SK-N-SH treated with all-trans-retinoic acid at 6 μM for 48 hours (cell line): Measurements from ENCODE around the gene SF3B5.

Experiments
- ATAC-seq: fragments of 200-7000 bp; cut with Tn5 transposase; 3 replicates; pipeline ENCODE4 v1.9.1; 2020; ENCODE audit warnings: mild to moderate bottlenecking, moderate library complexity
- ARNTL ChIP-seq: fragments of 450-650 bp; formaldehyde crosslinking; IDR thresholded peaks from 2 replicates; pipeline ENCODE4 v1.5.0; 2020; ENCODE audit warnings: low read depth, mild to moderate bottlenecking, moderate library complexity, borderline replicate concordance
- BACH2 ChIP-seq: fragments of 250-450 bp; sonication (Bioruptor Pico); IDR thresholded peaks from 2 replicates; pipeline ENCODE4 v1.9.0; 2021; ENCODE audit warnings: mild to moderate bottlenecking, borderline replicate concordance
- CSDC2 ChIP-seq: fragments of 250-450 bp; sonication (Bioruptor Pico); IDR thresholded peaks from 2 replicates; pipeline ENCODE4 v1.5.0; 2020; ENCODE audit warnings: mild to moderate bottlenecking, moderate library complexity
- ESRRG ChIP-seq: fragments of 250-450 bp; sonication (Bioruptor Pico); IDR thresholded peaks from 2 replicates; pipeline ENCODE4 v1.6.1; 2021; ENCODE audit warnings: mild to moderate bottlenecking
- GLIS3 ChIP-seq: fragments of 250-450 bp; sonication (Bioruptor Pico); IDR thresholded peaks from 2 replicates; pipeline ENCODE4 v1.5.0; 2020; ENCODE audit warnings: mild to moderate bottlenecking, moderate library complexity
- ISL1 ChIP-seq: fragments of 250-450 bp; sonication (Bioruptor Pico); IDR thresholded peaks from 2 replicates; pipeline ENCODE4 v2.1.2; 2022; ENCODE audit warnings: mild to moderate bottlenecking, moderate library complexity
- OSR1 ChIP-seq: fragments of 250-450 bp; sonication (Bioruptor Pico); IDR thresholded peaks from 2 replicates; pipeline ENCODE4 v1.8.0; 2022; ENCODE audit warnings: moderate library complexity, mild to moderate bottlenecking, inconsistent platforms
- PATZ1 ChIP-seq: fragments of 250-450 bp; sonication (Bioruptor Pico); IDR thresholded peaks from 2 replicates; pipeline ENCODE4 v1.8.0; 2020; ENCODE audit warnings: mild to moderate bottlenecking, moderate library complexity, borderline replicate concordance
- POU6F1 ChIP-seq: fragments of 250-450 bp; sonication (Bioruptor Pico); IDR thresholded peaks from 2 replicates; pipeline ENCODE4 v1.8.0; 2021; ENCODE audit warnings: low read depth, mild to moderate bottlenecking, moderate library complexity, borderline replicate concordance
- PPARA ChIP-seq: fragments of 250-450 bp; sonication (Bioruptor Pico); IDR thresholded peaks from 2 replicates; pipeline ENCODE4 v1.5.0; 2020; ENCODE audit warnings: mild to moderate bottlenecking, borderline replicate concordance
- RARB ChIP-seq: fragments of 250-450 bp; sonication (Bioruptor Pico); IDR thresholded peaks from 2 replicates; pipeline ENCODE4 v1.8.0; 2021; ENCODE audit warnings: mild to moderate bottlenecking, moderate library complexity
- SNAI2 ChIP-seq: fragments of 250-450 bp; sonication (Bioruptor Pico); IDR thresholded peaks from 2 replicates; pipeline ENCODE4 v1.5.0; 2020; ENCODE audit warnings: mild to moderate bottlenecking, moderate library complexity
- TCF4 ChIP-seq: fragments of 250-450 bp; sonication (Bioruptor Pico); IDR thresholded peaks from 2 replicates; pipeline ENCODE4 v1.8.0; 2021; ENCODE audit warnings: mild to moderate bottlenecking, moderate library complexity, borderline replicate concordance
- TOX ChIP-seq: fragments of 250-450 bp; sonication (Bioruptor Pico); IDR thresholded peaks from 2 replicates; pipeline ENCODE4 v1.8.0; 2021; ENCODE audit warnings: mild to moderate bottlenecking, moderate library complexity, borderline replicate concordance
- ZC3H10 ChIP-seq: fragments of 250-450 bp; sonication (Bioruptor Pico); IDR thresholded peaks from 2 replicates; pipeline ENCODE4 v1.5.1; 2021; ENCODE audit warnings: mild to moderate bottlenecking, moderate library complexity
- ZFP3 ChIP-seq: fragments of 250-450 bp; sonication (Bioruptor Pico); IDR thresholded peaks from 2 replicates; pipeline ENCODE4 v1.5.0; 2020; ENCODE audit warnings: mild to moderate bottlenecking, moderate library complexity
- ZFP30 ChIP-seq: fragments of 450-650 bp; formaldehyde crosslinking; IDR thresholded peaks from 2 replicates; pipeline ENCODE4 v1.5.0; 2022; ENCODE audit warnings: mild to moderate bottlenecking, moderate library complexity
- ZNF70 ChIP-seq: fragments of 450-650 bp; formaldehyde crosslinking; IDR thresholded peaks from 2 replicates; pipeline ENCODE4 v1.5.0; 2020; ENCODE audit warnings: mild to moderate bottlenecking, moderate library complexity
- ZNF8 ChIP-seq: fragments of 450-650 bp; formaldehyde crosslinking; IDR thresholded peaks from 2 replicates; pipeline ENCODE4 v1.5.0; 2020; ENCODE audit warnings: mild to moderate bottlenecking, moderate library complexity
- TF ChIP-seq, protein P1 (sequence below): fragments of 250-450 bp; sonication (Bioruptor Pico); IDR thresholded peaks from 2 replicates; pipeline ENCODE4 v1.5.1; 2020; ENCODE audit warnings: low read depth, mild to moderate bottlenecking, moderate library complexity
- TF ChIP-seq, protein P2 (sequence below): fragments of 250-450 bp; sonication (Bioruptor Pico); IDR thresholded peaks from 2 replicates; pipeline ENCODE4 v1.5.0; 2020; ENCODE audit warnings: mild to moderate bottlenecking, moderate library complexity

Gene SF3B5

DNA sequence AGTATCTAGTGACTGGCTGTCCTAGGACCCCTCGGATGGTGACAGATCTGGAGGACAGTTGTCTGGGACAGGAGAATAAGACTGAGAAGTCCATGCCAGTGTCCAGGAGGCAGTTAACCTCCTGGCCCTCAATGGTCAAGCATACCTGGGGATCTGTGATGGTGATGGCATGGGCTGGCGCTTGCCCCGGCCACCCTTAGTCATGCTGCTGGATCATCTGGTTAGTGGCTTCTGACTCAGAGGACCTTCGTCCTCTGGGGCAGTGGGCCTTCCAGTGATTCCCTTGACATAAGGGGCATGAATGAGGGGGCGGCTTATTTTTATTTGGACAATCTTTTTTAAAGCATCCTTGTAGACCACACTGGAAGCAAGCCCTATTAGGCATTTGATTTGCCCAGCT lies 24.0 kb upstream of the SF3B5 start:
- ATAC-seq: no peak
- TF ChIP-seq ZNF70 (CRISPR knock-in tag): no peak
- TF ChIP-seq, protein P1, sequence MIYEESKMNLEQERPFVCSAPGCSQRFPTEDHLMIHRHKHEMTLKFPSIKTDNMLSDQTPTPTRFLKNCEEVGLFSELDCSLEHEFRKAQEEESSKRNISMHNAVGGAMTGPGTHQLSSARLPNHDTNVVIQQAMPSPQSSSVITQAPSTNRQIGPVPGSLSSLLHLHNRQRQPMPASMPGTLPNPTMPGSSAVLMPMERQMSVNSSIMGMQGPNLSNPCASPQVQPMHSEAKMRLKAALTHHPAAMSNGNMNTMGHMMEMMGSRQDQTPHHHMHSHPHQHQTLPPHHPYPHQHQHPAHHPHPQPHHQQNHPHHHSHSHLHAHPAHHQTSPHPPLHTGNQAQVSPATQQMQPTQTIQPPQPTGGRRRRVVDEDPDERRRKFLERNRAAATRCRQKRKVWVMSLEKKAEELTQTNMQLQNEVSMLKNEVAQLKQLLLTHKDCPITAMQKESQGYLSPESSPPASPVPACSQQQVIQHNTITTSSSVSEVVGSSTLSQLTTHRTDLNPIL (CRISPR knock-in tag): no peak
- TF ChIP-seq TOX (CRISPR knock-in tag): no peak
- no peak for TF ChIP-seq SNAI2 (CRISPR knock-in tag)
- TF ChIP-seq ESRRG: no peak
- no peak for TF ChIP-seq ZFP3 (CRISPR knock-in tag)
- no peak for TF ChIP-seq OSR1 (CRISPR knock-in tag)
- TF ChIP-seq ZFP30 (CRISPR knock-in tag): no peak
- TF ChIP-seq BACH2: no peak
- no peak for TF ChIP-seq PATZ1 (CRISPR knock-in tag)
- no peak for TF ChIP-seq POU6F1
- TF ChIP-seq, protein P2, sequence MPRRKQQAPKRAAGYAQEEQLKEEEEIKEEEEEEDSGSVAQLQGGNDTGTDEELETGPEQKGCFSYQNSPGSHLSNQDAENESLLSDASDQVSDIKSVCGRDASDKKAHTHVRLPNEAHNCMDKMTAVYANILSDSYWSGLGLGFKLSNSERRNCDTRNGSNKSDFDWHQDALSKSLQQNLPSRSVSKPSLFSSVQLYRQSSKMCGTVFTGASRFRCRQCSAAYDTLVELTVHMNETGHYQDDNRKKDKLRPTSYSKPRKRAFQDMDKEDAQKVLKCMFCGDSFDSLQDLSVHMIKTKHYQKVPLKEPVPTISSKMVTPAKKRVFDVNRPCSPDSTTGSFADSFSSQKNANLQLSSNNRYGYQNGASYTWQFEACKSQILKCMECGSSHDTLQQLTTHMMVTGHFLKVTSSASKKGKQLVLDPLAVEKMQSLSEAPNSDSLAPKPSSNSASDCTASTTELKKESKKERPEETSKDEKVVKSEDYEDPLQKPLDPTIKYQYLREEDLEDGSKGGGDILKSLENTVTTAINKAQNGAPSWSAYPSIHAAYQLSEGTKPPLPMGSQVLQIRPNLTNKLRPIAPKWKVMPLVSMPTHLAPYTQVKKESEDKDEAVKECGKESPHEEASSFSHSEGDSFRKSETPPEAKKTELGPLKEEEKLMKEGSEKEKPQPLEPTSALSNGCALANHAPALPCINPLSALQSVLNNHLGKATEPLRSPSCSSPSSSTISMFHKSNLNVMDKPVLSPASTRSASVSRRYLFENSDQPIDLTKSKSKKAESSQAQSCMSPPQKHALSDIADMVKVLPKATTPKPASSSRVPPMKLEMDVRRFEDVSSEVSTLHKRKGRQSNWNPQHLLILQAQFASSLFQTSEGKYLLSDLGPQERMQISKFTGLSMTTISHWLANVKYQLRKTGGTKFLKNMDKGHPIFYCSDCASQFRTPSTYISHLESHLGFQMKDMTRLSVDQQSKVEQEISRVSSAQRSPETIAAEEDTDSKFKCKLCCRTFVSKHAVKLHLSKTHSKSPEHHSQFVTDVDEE (CRISPR knock-in tag): no peak
- no peak for TF ChIP-seq TCF4

DNA sequence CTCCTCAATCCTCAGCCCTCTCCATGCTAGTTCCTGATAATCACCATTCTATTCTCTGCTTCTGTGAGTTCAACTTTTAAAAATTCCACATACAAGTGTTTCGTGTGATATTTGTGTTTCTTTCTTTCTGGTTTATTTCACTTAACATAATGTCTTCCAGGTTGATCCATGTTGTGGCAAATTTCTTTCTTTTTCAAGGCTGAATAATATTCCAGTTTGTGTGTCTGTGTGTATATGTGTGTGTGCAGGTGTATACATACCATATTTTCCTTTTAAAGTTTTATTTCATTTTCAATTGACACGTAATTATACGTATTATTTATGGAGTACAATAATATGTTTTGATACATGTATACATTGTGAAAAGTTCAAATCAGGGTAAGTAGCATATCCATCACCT lies 19.8 kb upstream of the SF3B5 start:
- TF ChIP-seq ESRRG: no peak
- no peak for TF ChIP-seq OSR1 (CRISPR knock-in tag)
- TF ChIP-seq POU6F1: no peak
- no peak for TF ChIP-seq TOX (CRISPR knock-in tag)
- TF ChIP-seq ZFP3 (CRISPR knock-in tag): no peak
- no peak for TF ChIP-seq PATZ1 (CRISPR knock-in tag)
- TF ChIP-seq SNAI2 (CRISPR knock-in tag): no peak
- TF ChIP-seq GLIS3 (CRISPR knock-in tag): no peak
- TF ChIP-seq CSDC2: no peak
- no peak for TF ChIP-seq ARNTL (CRISPR knock-in tag)
- TF ChIP-seq BACH2: no peak
- no peak for TF ChIP-seq RARB (CRISPR knock-in tag)
- no peak for TF ChIP-seq TCF4
- no peak for TF ChIP-seq ZFP30 (CRISPR knock-in tag)
- no peak for TF ChIP-seq ZNF8 (CRISPR knock-in tag)
- TF ChIP-seq ZC3H10 (CRISPR knock-in tag): no peak
- no peak for ATAC-seq

- ATAC-seq: no peak
- TF ChIP-seq ZNF8 (CRISPR knock-in tag): no peak
- no peak for TF ChIP-seq TCF4
- no peak for TF ChIP-seq PATZ1 (CRISPR knock-in tag)
- no peak for TF ChIP-seq ISL1
- TF ChIP-seq GLIS3 (CRISPR knock-in tag): no peak
- TF ChIP-seq RARB (CRISPR knock-in tag): no peak
- no peak for TF ChIP-seq PPARA (CRISPR knock-in tag)
- no peak for TF ChIP-seq CSDC2
- no peak for TF ChIP-seq ARNTL (CRISPR knock-in tag)
- TF ChIP-seq SNAI2 (CRISPR knock-in tag): no peak
- no peak for TF ChIP-seq ZC3H10 (CRISPR knock-in tag)
- TF ChIP-seq, protein P1 (CRISPR knock-in tag): no peak
These were observed 18.0 kb upstream of the SF3B5 start for GRCh38 chr6:144113366-144113765.
